ENCODE measurements around the gene DPH2.

- TF ChIP-seq CTCF (conservative IDR thresholded peaks at IDR 0.05; ENCODE audit: low read length) (no peak), EZH2phosphoT487 (IDR thresholded peaks at IDR 0.05; ENCODE audit: borderline replicate concordance) (no peak)
These were observed 9.4 kb downstream of the DPH2 start for GRCh38 chr1:43979261-43979527.
